BJ (cell line): ENCODE data around the gene ATG16L1. TPM values are rescaled to one million over a fixed set of nuclear protein-coding genes. Genes with fewer than 3 reads are reported as not detected.

Experiments used
- CTCF ChIA-PET: fragments of 350-600 bp; formaldehyde crosslinking; extraction: SDS; loops from one replicate; lab custom pipeline; 2021; ENCODE audit warnings: antibody characterized with exemption, inconsistent platforms; lab: Yijun Ruan, JAX
- POLR2A ChIA-PET: fragments of 300-600 bp; sonication (Branson Sonifier 250); formaldehyde crosslinking; extraction: SDS; loops from one replicate; lab custom pipeline; 2021; ENCODE audit warnings: antibody characterized with exemption; lab: Charles Lee
- DNase-seq: peaks from one replicate; pipeline ENCODE4 v3.0.0-alpha.2; 2011; ENCODE audit warnings: low read depth
- H3K27me3 ChIP-seq: 2 replicates; pipeline ENCODE4 v1.6.0; 2011; ENCODE audit warnings: low read length; ENCODE audit not compliant: control insufficient read depth, insufficient read depth
- H3K36me3 ChIP-seq: 2 replicates; pipeline ENCODE4 v1.5.1; 2011; ENCODE audit warnings: low read length; ENCODE audit not compliant: control insufficient read depth, insufficient read depth
- H3K4me3 ChIP-seq: 2 replicates; pipeline ENCODE4 v1.5.1; 2011; ENCODE audit warnings: low read depth, mild to moderate bottlenecking, control low read depth, low read length
- CTCF ChIP-seq: IDR thresholded peaks from 2 replicates; pipeline ENCODE4 v1.5.1; 2011; ENCODE audit warnings: low read depth, mild to moderate bottlenecking, control low read depth, inconsistent platforms, low read length, moderate library complexity; ENCODE audit not compliant: insufficient read depth
- polyA plus RNA-seq: library from polyadenylated mRNA; depleted of rRNA; stranded (reverse); fragments of >200 nt; gene quantifications from 2 replicates; pipeline ENCODE4 v1.2.3, GENCODE V29; 2011

The ATG16L1 gene
- polyA plus RNA-seq, 1 experiment = 26.4 TPM

- Histone ChIP-seq H3K4me3 (no peak overlapping the region), H3K27me3 (no peaks in the 10 kb centered on the region), H3K36me3 (peaks cover 23% of the 10 kb centered on the region)
- CTCF ChIA-PET = interaction anchor here (1.0 kb wide), 2 partner anchors 15 to 182 kb away, joined by 3 to 4 read pairs; partner anchors contain the start of gene ATG16L1
- POLR2A ChIA-PET = no interaction called here
- TF ChIP-seq CTCF = no peak
- DNase-seq = no peak
Observed at GRCh38 chr2:233266481-233266880, 15.0 kb downstream of the ATG16L1 start.

- ChIA-PET CTCF (no interaction called here), POLR2A (no interaction called here)
- H3K36me3 ChIP-seq = peaks cover 19% of the 10 kb centered on the region
- no peak for DNase-seq
- no peak overlapping the region for H3K4me3 ChIP-seq
- TF ChIP-seq CTCF = no peak
- H3K27me3 ChIP-seq = no peaks in the 10 kb centered on the region
Observed at GRCh38 chr2:233267516-233268245, 16.2 kb downstream of the ATG16L1 start.

- H3K36me3 ChIP-seq = peaks cover 14% of the 10 kb centered on the region
Observed at GRCh38 chr2:233270366-233270765, 18.9 kb downstream of the ATG16L1 start.

GRCh38 chr2:233270951-233271350 is 19.5 kb downstream of the ATG16L1 start:
- DNase-seq = no peak
- Histone ChIP-seq H3K27me3 (no peaks in the 10 kb centered on the region), H3K36me3 (peaks cover 18% of the 10 kb centered on the region), H3K4me3 (no peak overlapping the region)
- ChIA-PET CTCF (no interaction called here), POLR2A (no interaction called here)
- TF ChIP-seq CTCF = no peak

More at GRCh38 chr2:233270366-233270765, 18.9 kb downstream of the ATG16L1 start:
- no peak for DNase-seq
- Histone ChIP-seq H3K27me3 (no peaks in the 10 kb centered on the region), H3K4me3 (no peak overlapping the region)
- CTCF ChIA-PET = no interaction called here
- no peak for TF ChIP-seq CTCF
- POLR2A ChIA-PET = no interaction called here

GRCh38 chr2:233271693-233272092 is 20.2 kb downstream of the ATG16L1 start:
- ChIA-PET CTCF (no interaction called here), POLR2A (no interaction called here)
- H3K27me3 ChIP-seq = no peaks in the 10 kb centered on the region
- DNase-seq = no peak
- H3K4me3 ChIP-seq = no peak overlapping the region
- H3K36me3 ChIP-seq = peaks cover 15% of the 10 kb centered on the region
- no peak for TF ChIP-seq CTCF
